Liver (tissue), 9 donors: ENCODE results near the gene PPP6R1. TPM values are rescaled to one million over a fixed set of nuclear protein-coding genes. Genes with fewer than 3 reads are reported as not detected.
A peak's percentile ranks its signal among the peaks of the same experiment; 100 is the strongest.

Source experiments
- DNase-seq: peaks from one replicate; pipeline ENCODE4 v3.0.0-alpha.2; 2017; ENCODE audit warnings: low spot score
- H3K27ac ChIP-seq, 2 donors: one replicate each; pipeline ENCODE4 v1.7.0; 2013; ENCODE audit warnings: inconsistent platforms in 2 of 2, low read length in 2 of 2, control low read depth in 1 of 2, low read depth in 1 of 2, mild to moderate bottlenecking in 1 of 2
- H3K27me3 ChIP-seq, 4 donors: one replicate each; pipeline versions ENCODE4 v1.6.1 to v1.7.0; 2013; ENCODE audit warnings: low read length in 3 of 4, inconsistent platforms in 1 of 4, mild to moderate bottlenecking in 1 of 4, moderate library complexity in 1 of 4; ENCODE audit not compliant: control insufficient read depth in 4 of 4, insufficient read depth in 4 of 4
- H3K36me3 ChIP-seq, 4 donors: one replicate each; pipeline versions ENCODE4 v1.6.1 to v1.7.0; 2013; ENCODE audit warnings: low read length in 3 of 4, mild to moderate bottlenecking in 3 of 4, low read depth in 1 of 4, moderate library complexity in 1 of 4; ENCODE audit not compliant: control insufficient read depth in 4 of 4, insufficient read depth in 3 of 4
- H3K4me1 ChIP-seq, 4 donors: one replicate each; pipeline versions ENCODE4 v1.6.1 to v1.7.0; 2013; ENCODE audit warnings: low read length in 3 of 4, mild to moderate bottlenecking in 3 of 4, moderate library complexity in 1 of 4; ENCODE audit not compliant: control insufficient read depth in 4 of 4, insufficient read depth in 4 of 4
- H3K4me3 ChIP-seq, 3 donors: one replicate each; pipeline versions ENCODE4 v1.6.1 to v1.7.0; 2013; ENCODE audit warnings: low read length in 3 of 3, control low read depth in 1 of 3, low read depth in 1 of 3, mild to moderate bottlenecking in 1 of 3
- H3K9ac ChIP-seq, 2 donors: one replicate each; pipeline ENCODE4 v1.7.0; 2013; ENCODE audit warnings: low read length in 2 of 2, mild to moderate bottlenecking in 2 of 2, moderate library complexity in 2 of 2, control low read depth in 1 of 2, low read depth in 1 of 2
- H3K9me3 ChIP-seq, 4 donors: one replicate each; pipeline versions ENCODE4 v1.6.1 to v1.7.0; 2013; ENCODE audit warnings: low read length in 3 of 4; ENCODE audit not compliant: control insufficient read depth in 4 of 4
- EGR1 ChIP-seq, 2 donors: IDR thresholded peaks; 2 replicates each; pipeline ENCODE4 v1.6.1; 2016 to 2018; ENCODE audit warnings: antibody characterized with exemption in 2 of 2, low read depth in 2 of 2
- FOXA1 ChIP-seq: IDR thresholded peaks from 2 replicates; pipeline ENCODE4 v1.6.1; 2016; ENCODE audit warnings: antibody characterized with exemption
- FOXA2 ChIP-seq: IDR thresholded peaks from 2 replicates; pipeline ENCODE4 v1.6.1; 2016; ENCODE audit warnings: antibody characterized with exemption
- GABPA ChIP-seq, 2 donors: IDR thresholded peaks in 1 of 2; conservative IDR thresholded peaks in 1 of 2; 2 replicates each; pipeline ENCODE4 v1.6.1; 2016; ENCODE audit warnings: antibody characterized with exemption in 2 of 2, mild to moderate bottlenecking in 1 of 2, moderate library complexity in 1 of 2
- HNF4A ChIP-seq, 2 donors: conservative IDR thresholded peaks; 2 replicates each; pipeline ENCODE4 v1.6.1; 2016; ENCODE audit warnings: antibody characterized with exemption in 2 of 2, mild to moderate bottlenecking in 2 of 2
- HNF4G ChIP-seq: IDR thresholded peaks from 2 replicates; pipeline ENCODE4 v1.6.1; 2016; ENCODE audit warnings: antibody characterized with exemption
- JUND ChIP-seq, 2 donors: IDR thresholded peaks; 2 replicates each; pipeline ENCODE4 v1.6.1; 2016; ENCODE audit warnings: antibody characterized with exemption in 2 of 2
- MAX ChIP-seq: IDR thresholded peaks from 2 replicates; pipeline ENCODE4 v1.6.1; 2016; ENCODE audit warnings: antibody characterized with exemption
- NR2F2 ChIP-seq: IDR thresholded peaks from 2 replicates; pipeline ENCODE4 v1.6.1; 2016; ENCODE audit warnings: antibody characterized with exemption
- RAD21 ChIP-seq, 2 donors: IDR thresholded peaks; 2 replicates each; pipeline ENCODE4 v1.6.1; 2016; ENCODE audit warnings: antibody characterized with exemption in 2 of 2, mild to moderate bottlenecking in 2 of 2
- REST ChIP-seq: IDR thresholded peaks from 2 replicates; pipeline ENCODE4 v1.6.1; 2016; ENCODE audit warnings: antibody characterized with exemption, mild to moderate bottlenecking
- RXRA ChIP-seq, 2 donors: IDR thresholded peaks; 2 replicates each; pipeline ENCODE4 v1.6.1; 2017 to 2018; ENCODE audit warnings: antibody characterized with exemption in 2 of 2, mild to moderate bottlenecking in 1 of 2
- SP1 ChIP-seq: IDR thresholded peaks from 2 replicates; pipeline ENCODE4 v1.6.1; 2018; ENCODE audit warnings: antibody characterized with exemption, mild to moderate bottlenecking
- TAF1 ChIP-seq: conservative IDR thresholded peaks from 2 replicates; pipeline ENCODE4 v1.6.1; 2016; ENCODE audit warnings: antibody characterized with exemption, mild to moderate bottlenecking
- YY1 ChIP-seq: IDR thresholded peaks from 2 replicates; pipeline ENCODE4 v1.6.1; 2016; ENCODE audit warnings: antibody characterized with exemption, mild to moderate bottlenecking
- WGBS: extraction: QIAGEN DNeasy Blood & Tissue Kit; methylation state at CpG from one replicate; pipeline ENCODE4 v1.1.7; 2013; 5-methylcytosine and 5-hydroxymethylcytosine counted together
- polyA plus RNA-seq, 2 donors: library from polyadenylated mRNA; stranded (reverse) in 1 of 2; unstranded in 1 of 2; fragments of 200-250 nt in 1 of 2; fragments of >200 nt in 1 of 2; fragmentation: Nextera tagmentation in 1 of 2; extraction: Ambion mirVana in 1 of 2; gene quantifications; one replicate each; pipeline versions ENCODE4 v1.2.1 to v1.2.3, GENCODE V29; 2013 to 2015
- total RNA-seq, 2 donors: library from RNA; depleted of rRNA; stranded (reverse); fragments of >200 nt; gene quantifications; one replicate each; pipeline ENCODE4 v1.2.3, GENCODE V29; 2014
- TF ChIP-seq, protein P1 (sequence below): fragments of 150-350 bp; IDR thresholded peaks from 2 replicates; pipeline ENCODE4 v1.5.1; 2017; ENCODE audit warnings: improper control_type of control experiment, low read depth, low read length; ENCODE audit not compliant: missing input control
- TF ChIP-seq, protein P2 (sequence below): IDR thresholded peaks from 2 replicates; pipeline ENCODE4 v1.6.1; 2016; ENCODE audit warnings: antibody characterized with exemption
- TF ChIP-seq, protein P3 (sequence below): IDR thresholded peaks from 2 replicates; pipeline ENCODE4 v1.6.1; 2016; ENCODE audit warnings: antibody characterized with exemption
- donor health status: healthy.
- donor health status: healthy.
- donor health status: healthy.
- donor health status: healthy.
- donor health status: healthy.

Gene PPP6R1
- total and polyA plus RNA-seq, 4 donors = 5.5 to 40.1 (median 22.5) TPM

- H3K4me1 ChIP-seq = peaks cover 0 to 9% (median 5%) of the 10 kb centered on the region in 4 donors
- H3K27ac ChIP-seq = peak overlapping the region; percentile 43 to 90
- peak overlapping the region in 1 of 2 donors; percentile 97 for H3K9ac ChIP-seq
Measured at GRCh38 chr19:55206664-55207500, 51.9 kb downstream of the PPP6R1 start.

More at GRCh38 chr19:55206664-55207500, 51.9 kb downstream of the PPP6R1 start:
- TF ChIP-seq HNF4G (no peak), SP1 (peak; percentile 82), REST (peak; percentile 92), MAX (peak; percentile 48), RAD21 (IDR thresholded peaks at IDR 0.05) (peak in 1 of 2 donors; percentile 57), NR2F2 (peak; percentile 27), FOXA2 (peak; percentile 71), EGR1 (IDR thresholded peaks at IDR 0.05; ENCODE audit: low read depth in 2 of 2) (peak; percentile 90 to 99), RXRA (IDR thresholded peaks at IDR 0.05) (peak; percentile 64 to 84), GABPA (IDR thresholded peaks at IDR 0.05 in 1 of 2, conservative IDR thresholded peaks at IDR 0.05 in 1 of 2) (no peak), TAF1 (peak; percentile 82), JUND (IDR thresholded peaks at IDR 0.05) (peak; percentile 99 to 100), HNF4A (conservative IDR thresholded peaks at IDR 0.05) (peak; percentile 91 to 94), YY1 (peak; percentile 72), FOXA1 (no peak)
- TF ChIP-seq, protein P1, sequence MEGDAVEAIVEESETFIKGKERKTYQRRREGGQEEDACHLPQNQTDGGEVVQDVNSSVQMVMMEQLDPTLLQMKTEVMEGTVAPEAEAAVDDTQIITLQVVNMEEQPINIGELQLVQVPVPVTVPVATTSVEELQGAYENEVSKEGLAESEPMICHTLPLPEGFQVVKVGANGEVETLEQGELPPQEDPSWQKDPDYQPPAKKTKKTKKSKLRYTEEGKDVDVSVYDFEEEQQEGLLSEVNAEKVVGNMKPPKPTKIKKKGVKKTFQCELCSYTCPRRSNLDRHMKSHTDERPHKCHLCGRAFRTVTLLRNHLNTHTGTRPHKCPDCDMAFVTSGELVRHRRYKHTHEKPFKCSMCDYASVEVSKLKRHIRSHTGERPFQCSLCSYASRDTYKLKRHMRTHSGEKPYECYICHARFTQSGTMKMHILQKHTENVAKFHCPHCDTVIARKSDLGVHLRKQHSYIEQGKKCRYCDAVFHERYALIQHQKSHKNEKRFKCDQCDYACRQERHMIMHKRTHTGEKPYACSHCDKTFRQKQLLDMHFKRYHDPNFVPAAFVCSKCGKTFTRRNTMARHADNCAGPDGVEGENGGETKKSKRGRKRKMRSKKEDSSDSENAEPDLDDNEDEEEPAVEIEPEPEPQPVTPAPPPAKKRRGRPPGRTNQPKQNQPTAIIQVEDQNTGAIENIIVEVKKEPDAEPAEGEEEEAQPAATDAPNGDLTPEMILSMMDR = no peak
- TF ChIP-seq, protein P2, sequence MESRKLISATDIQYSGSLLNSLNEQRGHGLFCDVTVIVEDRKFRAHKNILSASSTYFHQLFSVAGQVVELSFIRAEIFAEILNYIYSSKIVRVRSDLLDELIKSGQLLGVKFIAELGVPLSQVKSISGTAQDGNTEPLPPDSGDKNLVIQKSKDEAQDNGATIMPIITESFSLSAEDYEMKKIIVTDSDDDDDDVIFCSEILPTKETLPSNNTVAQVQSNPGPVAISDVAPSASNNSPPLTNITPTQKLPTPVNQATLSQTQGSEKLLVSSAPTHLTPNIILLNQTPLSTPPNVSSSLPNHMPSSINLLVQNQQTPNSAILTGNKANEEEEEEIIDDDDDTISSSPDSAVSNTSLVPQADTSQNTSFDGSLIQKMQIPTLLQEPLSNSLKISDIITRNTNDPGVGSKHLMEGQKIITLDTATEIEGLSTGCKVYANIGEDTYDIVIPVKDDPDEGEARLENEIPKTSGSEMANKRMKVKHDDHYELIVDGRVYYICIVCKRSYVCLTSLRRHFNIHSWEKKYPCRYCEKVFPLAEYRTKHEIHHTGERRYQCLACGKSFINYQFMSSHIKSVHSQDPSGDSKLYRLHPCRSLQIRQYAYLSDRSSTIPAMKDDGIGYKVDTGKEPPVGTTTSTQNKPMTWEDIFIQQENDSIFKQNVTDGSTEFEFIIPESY = no peak
- TF ChIP-seq, protein P3, sequence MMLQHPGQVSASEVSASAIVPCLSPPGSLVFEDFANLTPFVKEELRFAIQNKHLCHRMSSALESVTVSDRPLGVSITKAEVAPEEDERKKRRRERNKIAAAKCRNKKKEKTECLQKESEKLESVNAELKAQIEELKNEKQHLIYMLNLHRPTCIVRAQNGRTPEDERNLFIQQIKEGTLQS = peak; percentile 97
- peak overlapping the region in 2 of 3 donors; percentile 49 to 64 for H3K4me3 ChIP-seq
- peak; percentile 79 for DNase-seq
- no peaks in the 10 kb centered on the region for H3K36me3 ChIP-seq
- H3K27me3 ChIP-seq = no peaks in the 10 kb centered on the region
- H3K9me3 ChIP-seq = no peaks in the 10 kb centered on the region
- 14% methylated on average over 29 of the region's 29 CpGs for WGBS
